Stimulated activated CD4-positive, alpha-beta T cell treated with anti-CD3 and anti-CD28 coated beads, Interleukin-2, amount 100 ng/mL, for 24 hours (primary cell): ENCODE measurements around the gene CDH7.

ENCODE experiments used
- DNase-seq, 2 donors: peaks; one replicate each; pipeline ENCODE4 v3.0.0-alpha.2; 2020

The CDH7 gene, protein sequence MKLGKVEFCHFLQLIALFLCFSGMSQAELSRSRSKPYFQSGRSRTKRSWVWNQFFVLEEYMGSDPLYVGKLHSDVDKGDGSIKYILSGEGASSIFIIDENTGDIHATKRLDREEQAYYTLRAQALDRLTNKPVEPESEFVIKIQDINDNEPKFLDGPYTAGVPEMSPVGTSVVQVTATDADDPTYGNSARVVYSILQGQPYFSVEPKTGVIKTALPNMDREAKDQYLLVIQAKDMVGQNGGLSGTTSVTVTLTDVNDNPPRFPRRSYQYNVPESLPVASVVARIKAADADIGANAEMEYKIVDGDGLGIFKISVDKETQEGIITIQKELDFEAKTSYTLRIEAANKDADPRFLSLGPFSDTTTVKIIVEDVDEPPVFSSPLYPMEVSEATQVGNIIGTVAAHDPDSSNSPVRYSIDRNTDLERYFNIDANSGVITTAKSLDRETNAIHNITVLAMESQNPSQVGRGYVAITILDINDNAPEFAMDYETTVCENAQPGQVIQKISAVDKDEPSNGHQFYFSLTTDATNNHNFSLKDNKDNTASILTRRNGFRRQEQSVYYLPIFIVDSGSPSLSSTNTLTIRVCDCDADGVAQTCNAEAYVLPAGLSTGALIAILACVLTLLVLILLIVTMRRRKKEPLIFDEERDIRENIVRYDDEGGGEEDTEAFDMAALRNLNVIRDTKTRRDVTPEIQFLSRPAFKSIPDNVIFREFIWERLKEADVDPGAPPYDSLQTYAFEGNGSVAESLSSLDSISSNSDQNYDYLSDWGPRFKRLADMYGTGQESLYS

DNA sequence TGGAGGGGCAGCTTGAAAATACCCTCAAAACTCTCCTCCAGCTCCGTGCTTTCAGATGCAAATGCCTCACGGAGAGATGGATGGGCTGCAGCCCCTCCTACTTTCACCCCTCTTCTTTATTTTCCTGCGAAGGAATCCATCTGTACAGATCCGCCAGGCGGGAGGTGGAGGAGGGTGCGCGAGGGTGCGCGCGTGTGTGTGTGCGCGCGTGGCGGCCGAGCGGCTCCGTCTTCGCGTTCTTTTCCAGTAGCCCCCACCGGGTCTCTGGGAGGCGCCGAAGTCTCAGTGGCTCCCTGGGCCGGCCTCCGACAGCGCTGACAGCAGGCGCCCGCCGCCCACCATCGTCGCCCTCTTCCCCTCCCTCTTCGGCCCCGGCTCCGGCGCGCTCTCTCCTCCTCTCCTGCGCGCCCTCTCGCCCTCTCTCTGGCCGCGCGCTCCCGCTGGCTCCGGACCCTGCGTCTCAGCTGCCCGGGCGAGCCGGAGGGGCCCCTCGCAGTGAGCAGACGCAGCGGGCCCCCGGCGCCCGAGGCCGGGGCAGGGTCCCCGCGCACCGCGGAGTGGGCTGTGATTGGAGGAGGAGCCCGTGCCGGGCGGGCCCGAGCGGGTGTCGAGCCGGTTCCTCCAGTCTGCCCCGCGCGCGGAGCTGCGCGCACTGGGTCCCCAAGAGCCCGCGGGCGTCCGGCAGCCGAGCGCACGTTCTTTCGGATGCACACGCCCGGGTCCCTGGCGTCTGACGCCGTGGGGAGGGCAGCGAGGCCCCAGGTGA, at the start of gene CDH7:
TSS of gene CDH7 (plus strand) at position 624 of the 766 bp plus-strand sequence. CDS start 11,831 bp downstream, outside the sequence.
- no peak for DNase-seq

DNA sequence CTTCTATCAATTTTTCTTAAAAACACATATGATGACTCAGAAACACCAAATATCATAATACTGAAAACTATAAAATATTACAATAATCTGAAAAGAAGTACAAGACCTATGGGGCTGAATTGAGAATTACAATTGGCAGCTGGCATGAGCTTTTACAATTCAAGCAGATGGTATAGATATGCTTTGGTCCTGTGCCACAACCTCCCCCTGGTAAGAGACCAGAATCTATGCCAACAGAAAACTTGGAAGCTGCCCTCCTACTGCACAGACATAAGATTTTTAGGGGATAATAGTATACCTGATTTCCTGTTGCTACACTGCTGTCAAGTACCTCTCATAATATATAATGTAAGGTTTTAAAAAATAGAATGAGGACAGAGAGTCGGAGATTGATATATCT, 46.8 kb upstream of the CDH7 start:
- no peak for DNase-seq

DNA sequence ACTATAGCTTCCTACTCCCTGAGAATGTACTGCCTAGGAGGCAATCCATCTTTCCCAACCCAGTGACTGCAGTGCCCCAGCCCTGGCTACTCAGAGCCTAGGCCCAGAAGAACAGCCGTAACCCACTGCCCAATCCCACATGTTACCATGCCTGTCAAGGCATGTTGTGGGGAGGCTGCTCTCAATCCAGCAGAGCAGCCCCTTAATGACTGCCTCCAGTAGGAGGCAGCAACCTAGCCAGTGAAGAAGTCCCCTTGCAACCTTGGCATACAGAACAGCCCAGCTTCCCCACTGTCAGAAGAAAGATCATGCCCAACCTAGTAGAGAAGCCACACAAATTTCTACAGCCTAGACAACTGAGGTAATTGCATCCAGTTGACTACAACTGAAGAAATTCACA, 44.2 kb upstream of the CDH7 start:
- no peak for DNase-seq

- no peak for DNase-seq
Observed at GRCh38 chr18:65711493-65711892, 39.3 kb upstream of the CDH7 start.

GRCh38 chr18:65721619-65722018, 29.2 kb upstream of the CDH7 start:
- DNase-seq, result no peak

DNA sequence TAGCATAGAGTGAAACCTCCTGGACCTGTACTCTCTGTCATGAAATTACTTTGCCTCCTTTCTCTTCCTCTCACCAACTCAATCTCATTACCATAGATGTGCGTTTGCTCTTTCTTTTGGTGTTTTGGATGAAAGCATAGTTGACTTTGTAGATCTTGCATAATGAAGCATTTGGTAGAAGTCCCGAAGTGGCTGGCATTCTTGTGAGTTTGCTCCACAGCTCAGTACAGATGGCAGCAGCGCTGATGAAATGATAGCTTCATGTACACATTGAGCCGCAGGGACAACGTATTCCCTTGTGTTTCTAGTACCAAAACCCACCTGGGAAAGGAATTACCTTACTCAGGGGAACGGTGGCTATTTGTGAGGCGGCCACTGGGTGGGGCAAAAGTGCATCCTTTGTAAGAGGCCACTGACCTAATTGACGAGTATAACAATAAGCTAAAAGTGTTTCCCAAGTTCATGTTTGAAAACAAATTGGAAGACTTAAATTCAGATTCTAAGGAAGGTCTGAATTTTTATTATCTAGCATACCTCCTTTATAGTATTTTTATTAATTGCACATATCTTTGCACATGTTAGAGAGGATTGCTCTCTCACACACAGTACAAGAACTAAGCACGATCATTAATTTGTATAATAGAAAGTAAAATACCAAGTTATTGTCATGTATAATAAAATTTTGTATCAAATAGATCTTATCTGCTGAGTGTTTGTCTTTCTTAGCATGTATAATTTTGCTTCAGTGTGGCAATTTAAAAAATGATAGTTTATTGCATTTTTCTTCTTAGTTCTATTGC, 25.4 kb upstream of the CDH7 start:
- DNase-seq, result no peak

- DNase-seq, result no peak
Observed at GRCh38 chr18:65735155-65735554, 15.7 kb upstream of the CDH7 start.

- no peak for DNase-seq
Observed at GRCh38 chr18:65737471-65737955, 13.3 kb upstream of the CDH7 start.

GRCh38 chr18:65746936-65747335, 3.9 kb upstream of the CDH7 start:
- DNase-seq, result no peak

- DNase-seq, result no peak
Observed at GRCh38 chr18:65748321-65748720, 2.5 kb upstream of the CDH7 start.

GRCh38 chr18:65749841-65750240, 971 bp upstream of the CDH7 start:
- DNase-seq, result no peak

DNA sequence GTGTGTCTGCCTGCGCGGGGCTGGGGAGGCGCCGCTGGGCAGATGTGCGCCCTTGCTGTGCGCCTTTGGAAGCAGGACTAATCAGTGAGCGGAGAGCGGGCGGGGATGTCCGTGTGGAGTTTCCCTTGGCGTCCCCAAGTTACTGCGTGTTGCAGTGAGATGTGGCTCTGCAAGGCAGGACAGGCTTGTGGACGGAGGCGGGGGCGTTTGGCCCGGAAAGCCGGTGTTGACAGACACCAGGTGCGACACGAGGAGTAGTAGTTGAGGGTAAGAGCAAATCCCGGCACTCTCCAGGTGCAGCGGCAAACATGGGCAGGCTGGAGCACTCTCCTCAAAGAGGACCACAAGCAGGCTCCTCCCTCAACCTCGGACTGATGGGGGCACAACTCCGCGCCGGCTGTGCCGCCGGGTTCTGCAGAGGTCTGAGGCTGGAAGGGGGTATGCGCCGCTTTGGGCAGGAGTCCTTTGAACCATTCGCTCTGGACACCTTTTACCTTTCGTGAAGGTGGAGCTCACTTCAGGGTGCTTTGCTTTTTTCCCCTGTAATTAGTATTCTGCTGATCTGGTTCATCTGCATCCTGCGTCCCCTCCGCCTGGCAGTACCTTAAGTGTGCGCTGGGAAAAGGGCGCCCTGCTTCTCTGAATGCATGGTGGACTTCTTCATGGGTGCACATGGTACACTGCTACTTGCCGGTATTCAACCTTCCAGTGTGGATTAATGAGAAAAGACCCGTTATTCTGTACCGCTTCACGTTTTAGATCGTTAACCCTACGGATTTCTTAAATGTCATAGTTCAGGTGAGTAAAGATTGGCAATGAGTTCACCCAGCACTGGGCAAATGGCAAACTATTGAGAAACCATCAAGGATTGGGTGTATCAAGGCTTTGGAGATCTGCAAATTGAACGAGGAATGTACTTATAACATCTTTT, 608 bp downstream of the CDH7 start:
- no peak for DNase-seq

GRCh38 chr18:65752625-65753325, 2.0 kb downstream of the CDH7 start:
- DNase-seq, result no peak

GRCh38 chr18:65753520-65753919, 2.7 kb downstream of the CDH7 start:
- no peak for DNase-seq

DNA sequence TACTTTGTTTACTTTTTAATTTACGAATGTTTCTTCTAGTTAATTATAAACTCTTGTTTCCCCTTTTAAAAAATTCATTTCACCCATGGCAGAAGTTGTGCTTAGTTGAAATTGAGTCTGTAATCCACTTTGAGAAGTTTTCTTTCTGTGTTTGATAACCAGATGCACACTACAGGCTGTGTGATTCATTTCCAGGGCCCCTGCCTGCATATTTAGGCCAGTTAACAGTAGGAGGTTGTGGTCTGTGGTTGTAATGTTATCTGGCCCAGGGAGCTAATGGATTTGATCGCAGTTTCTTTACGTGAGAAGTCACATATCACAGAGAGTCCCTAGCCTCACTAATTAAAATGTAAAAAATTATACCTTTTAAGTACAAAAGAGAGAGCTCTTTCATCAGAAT, 3.3 kb downstream of the CDH7 start:
- DNase-seq, result no peak

DNA sequence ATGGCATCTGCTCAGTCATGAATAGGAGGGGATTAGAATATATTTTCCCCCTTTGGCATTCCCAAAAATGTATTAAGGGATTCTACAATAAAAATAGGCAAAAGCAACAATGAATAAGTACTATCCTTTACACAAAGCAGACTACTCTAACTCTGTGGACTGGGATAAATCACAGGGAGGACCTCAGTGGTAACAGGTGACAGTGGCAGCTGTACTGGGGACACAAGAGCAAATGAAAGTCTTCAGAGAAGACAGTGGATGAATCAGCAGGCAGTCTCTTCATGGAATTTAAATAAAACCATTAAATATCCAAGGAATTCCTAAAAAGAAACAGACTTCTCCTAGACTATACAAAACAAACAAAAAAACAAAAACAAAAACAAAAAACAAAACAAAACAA, 4.8 kb downstream of the CDH7 start:
- DNase-seq, result no peak

GRCh38 chr18:65760457-65760856, 9.6 kb downstream of the CDH7 start:
- no peak for DNase-seq

GRCh38 chr18:65761636-65762295, 11.0 kb downstream of the CDH7 start:
- DNase-seq, result no peak

- DNase-seq, result no peak
Observed at GRCh38 chr18:65762556-65762955, 11.7 kb downstream of the CDH7 start.

DNA sequence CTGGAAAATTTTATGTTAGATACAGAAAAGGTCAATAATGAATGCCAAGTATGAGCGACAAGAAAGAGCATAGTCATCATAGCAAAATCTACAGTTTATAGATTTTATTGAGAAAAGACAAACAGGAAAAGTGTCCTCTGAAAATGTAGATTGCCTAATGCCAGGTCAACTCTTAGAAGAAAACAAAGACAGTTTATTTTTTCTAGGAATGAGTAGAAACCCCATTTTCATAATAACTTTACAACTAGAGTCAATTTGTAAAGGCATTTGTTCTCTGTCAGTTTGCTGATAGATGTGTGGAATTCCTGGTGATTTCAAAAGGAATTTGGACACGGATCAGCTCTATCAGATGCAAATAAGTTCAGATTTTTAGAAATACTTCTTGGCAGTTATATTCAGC, 16.6 kb downstream of the CDH7 start:
- DNase-seq, result no peak
